Forelimb muscle (tissue), 1 donor: ENCODE measurements around the gene NFKBIB. TPM values are rescaled to one million over a fixed set of nuclear protein-coding genes. Genes with fewer than 3 reads are reported as not detected.
"Not testable (repeated sequence)": the region's sequence is repeated elsewhere in the genome, so short reads cannot be mapped to it uniquely, and the experiment has no call there.

Experiments
- DNase-seq: peaks from one replicate; pipeline ENCODE4 v3.0.0-alpha.2; 2013; ENCODE audit warnings: low read depth
- polyA plus RNA-seq: library from polyadenylated mRNA; unstranded; fragments of 120-200 nt; gene quantifications from one replicate; pipeline ENCODE4 v1.2.1, GENCODE V29; 2013; ENCODE audit not compliant: insufficient read length

The NFKBIB gene
- polyA plus RNA-seq, 1 donor = 9.6 TPM

DNA sequence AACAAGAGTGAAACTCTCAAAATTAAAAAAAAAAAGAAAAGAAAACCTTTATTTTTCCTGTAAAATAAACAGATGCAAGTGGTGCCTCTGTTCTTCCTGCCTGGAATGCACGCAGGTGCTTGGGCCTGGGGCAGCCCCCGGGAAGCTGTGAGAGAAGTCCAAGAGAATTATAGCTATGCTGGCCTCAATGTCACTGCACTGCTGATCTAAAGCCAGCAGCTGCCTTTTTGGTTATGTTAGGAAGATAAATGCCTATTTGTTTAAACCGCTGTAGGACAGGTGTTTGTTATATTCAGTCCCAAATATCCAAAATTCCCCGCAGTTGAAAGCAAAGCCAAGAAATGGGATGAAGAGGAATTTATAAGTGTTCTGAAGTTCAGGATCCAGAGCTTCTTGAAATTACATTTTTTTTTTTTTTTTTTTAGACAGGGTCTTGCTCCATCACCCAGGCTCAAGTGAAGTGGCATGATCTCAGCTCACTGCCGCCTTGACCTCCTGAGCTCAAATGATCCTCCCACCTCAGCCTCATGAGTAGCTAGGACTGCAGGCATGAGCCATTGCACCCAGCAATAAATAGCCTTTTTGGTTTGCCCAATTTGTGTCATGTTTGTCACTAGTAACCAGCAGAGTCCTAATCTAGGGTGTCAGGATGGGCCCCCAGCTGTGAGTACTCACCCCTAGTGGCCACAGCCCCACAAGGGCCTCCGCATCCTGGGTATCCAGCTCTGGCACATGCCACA, 23.9 kb upstream of the NFKBIB start:
- DNase-seq = no peak

DNA sequence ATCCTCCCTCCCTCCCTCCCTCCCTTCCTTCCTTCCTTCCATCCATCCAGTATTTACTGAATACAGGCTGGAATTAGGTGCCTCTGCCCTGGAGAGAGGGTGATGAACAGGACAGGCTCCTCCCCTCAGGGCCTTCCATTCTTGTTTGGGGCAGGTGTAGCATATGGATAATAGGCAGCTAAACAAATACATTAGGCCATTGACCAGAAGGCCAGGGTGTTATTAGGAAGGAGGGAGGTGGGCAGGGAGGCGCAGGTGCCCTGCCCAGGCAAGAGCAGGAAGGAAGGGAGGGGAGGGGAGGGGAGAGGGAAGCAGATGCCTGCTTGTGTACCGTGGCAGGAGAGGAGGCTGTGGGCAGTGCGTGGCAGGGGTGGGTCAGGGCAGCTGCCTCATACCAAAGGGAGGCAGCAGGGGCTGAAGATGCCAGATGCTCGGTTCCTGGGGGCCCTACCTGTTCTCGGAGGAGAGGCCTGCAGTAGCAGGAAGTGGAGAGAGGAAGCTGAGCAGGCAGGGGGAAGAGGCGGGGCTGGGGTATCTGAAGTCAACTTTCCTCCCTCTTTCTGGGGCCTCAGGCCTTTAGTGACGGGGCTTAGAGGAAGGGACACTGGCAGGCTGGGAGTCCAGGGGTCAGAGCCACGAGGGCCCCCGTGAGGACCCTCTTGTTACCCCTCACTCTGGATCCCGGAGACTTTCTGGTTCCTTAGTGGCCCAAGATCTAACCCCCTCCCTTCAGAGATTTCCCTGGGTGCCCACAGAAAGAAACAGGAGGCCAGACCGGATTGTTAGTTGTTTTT, 21.8 kb upstream of the NFKBIB start, which contains the start of gene RINL:
TSS of gene RINL (minus strand) at position 495 of the 794 bp plus-strand sequence. CDS start 1,533 bp downstream, outside the sequence.
- no peak for DNase-seq

DNA sequence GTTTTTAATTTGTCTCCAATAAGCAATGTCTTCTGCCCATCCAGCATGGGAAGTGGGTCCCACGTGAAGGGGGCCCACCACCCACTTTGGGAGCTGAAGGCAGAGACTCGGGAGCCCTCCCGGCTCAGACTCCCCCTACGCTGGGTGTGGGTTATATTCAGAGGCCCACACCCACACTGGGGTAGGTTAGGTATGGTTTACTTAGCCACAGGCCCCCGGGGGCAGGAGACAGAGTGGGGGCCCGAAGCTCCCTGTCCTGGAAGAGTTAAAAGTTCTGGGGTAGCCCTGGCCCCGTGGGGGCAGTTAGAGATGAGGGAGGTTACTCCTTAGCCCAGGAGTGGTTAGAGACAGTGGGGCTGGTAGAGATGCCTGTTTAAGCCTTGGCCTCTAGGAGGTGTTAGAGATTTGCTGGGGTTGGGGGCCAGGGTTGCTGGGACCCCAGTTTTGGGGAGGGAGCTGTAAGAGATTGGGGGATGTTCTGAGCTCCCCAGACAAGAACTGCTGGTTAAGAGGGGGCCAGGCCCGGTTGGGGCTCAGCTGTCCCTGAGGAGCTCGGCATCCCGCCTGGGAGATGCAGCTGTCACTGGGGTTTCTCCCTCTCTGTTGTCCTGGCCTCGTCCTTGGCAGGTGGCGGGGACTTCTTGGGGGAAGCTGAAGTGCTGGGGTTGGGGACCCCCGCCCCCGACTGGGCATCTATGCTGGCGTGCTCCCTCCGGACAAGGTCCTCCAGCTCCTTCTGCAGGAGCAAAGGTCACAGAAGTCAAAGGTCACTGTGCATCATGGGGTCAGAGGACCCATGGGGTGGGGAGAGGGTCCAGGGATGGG, 21.0 kb upstream of the NFKBIB start:
- DNase-seq = no peak

DNA sequence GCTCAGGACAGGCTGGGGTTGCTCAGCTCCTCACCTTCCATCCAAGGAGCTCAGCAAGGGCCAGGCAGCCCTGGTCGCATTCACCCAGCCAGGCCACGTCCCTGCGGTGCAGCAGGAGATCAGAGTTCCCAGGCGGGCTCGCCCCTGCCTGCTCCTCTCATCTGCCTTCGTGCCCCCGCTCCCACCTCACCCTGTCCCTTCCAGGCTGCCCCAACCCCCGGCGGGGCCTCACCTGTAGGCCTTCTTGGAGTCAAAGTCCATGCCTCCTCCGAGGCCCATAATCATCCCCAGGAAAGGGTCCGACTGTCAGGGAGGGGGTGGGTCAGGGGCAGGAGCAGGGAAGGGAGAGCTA, 20.4 kb upstream of the NFKBIB start:
- no peak for DNase-seq

DNA sequence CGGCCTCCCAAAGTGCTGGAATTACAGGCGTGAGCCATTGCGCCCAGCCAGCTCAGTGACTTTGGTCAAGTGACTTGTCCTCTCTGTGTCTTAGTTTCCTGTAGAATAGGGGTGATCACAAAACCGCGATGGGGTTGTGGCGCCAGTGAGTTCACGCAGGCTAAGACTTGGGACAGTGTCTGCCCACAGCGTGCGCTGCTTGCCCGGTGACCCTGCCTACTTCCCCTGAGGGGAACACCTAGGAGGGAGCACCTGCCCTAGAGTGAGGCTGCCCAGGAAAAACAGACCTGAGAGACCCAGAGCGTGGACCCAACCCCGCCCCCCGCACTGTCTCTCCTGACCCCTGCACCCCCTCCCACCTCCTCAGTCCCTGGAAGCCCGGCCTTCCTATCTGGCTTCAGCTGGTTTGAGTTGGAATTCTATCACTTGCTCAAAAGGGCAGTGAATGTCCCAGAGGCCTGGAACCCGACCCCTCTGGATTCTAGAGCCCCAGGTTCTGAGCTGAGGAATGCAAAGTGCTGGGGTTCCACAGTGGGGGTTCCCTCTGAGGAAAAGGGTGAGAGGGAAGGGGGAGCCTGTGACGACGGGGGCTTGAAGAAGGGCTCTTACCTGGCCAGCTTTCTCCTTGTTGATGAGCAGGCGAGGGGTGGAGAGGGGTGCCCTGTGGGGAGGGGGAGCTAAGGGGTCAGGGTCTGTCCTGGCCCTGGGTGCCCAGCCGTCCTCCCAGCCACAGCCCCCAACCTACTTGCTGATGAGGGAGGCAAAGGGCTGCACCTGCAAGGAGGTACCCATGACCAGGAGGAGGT, 19.5 kb upstream of the NFKBIB start:
- DNase-seq = no peak

DNA sequence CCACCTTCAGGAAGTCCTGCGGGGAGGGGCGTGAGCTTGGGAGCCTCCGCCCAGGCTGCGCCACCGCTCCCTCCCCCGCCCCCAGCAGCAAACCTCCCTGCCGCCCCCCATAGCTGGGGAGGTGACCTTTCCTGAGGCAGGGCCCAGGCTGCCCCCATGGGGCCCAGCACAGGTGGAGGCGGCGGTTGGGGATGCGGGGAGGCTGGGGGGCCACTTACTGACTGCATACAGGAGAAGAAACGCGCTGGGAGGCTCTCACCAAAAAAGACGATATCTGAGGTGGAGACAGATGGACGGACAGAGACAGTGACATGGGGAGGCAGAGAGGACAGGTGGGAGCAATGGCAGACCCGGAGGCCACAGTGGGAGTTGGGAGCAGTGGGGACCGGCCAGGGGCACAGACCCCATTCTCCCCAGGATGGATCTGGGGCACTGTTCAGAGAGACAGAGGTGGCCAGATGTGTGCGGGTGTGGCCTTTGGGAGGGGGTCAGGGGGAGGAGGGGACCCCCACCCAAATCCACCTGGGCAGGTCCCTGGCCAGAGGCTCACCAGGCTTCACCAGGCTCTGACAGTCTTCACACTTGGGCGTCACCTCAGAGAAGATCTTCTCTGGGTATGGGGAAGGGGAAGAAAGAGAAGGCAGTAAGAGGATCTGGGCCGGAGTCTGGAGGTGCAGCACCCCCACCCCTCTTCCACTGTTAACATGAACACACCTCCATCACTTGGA, 18.7 kb upstream of the NFKBIB start:
- no peak for DNase-seq

DNA sequence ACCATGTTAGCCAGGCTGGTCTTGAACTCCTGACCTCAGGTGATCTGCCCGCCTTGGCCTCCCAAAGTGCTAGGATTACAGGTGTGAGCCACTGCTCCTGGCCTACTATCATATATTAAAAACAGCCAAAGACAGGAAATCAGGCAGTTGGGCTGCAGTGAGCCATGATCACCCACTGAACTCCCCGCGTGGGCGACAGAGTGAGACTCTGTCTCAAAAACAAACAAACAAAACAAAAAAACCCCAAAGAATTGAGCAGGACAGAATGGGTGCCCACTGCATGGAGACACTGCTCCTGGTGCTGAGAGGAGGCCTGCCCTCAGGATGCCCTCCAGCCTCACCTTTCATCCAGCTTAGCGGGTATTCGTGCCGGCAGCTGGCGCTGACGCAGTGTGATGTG, 16.5 kb upstream of the NFKBIB start:
- DNase-seq = no peak

DNA sequence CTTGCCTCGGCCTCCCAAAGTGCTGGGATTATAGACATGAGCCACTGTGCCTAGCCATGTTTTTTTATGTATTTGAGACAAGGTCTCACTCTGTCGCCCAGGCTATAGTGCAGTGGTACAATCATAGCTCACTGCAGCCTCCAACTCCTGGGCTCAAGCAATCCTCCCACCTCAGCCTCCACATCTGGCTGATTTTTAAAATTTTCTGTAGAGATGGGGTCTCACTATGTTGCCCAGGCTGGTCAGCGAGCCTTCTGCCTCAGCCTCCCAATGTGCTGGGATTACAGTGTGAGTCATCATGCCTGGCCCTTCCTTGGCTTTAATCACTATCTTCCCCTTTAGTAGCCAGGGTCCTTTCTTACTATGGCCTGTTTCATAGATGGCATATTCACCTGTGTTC, 15.1 kb upstream of the NFKBIB start:
- not testable (repeated sequence) for DNase-seq

DNA sequence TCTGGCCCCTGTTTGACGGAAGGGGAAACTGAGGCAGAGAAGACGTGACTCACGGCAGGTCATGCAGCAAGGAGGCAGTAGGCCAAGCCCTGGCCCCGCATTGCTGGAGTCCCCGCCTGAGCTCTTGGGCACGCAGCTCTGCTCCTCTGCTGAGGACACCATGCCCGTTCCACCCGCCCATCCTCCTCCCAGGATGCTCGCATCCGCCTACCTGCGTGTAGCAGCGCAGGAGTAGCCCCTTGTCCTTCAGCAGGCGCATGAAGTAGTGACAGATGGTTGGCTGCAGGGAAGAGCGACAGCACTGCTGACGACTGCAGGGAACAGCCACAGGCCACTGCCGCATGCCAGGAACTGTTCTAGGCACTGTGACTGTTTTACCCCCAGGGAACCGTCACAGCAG, 10.9 kb upstream of the NFKBIB start:
- DNase-seq = no peak

DNA sequence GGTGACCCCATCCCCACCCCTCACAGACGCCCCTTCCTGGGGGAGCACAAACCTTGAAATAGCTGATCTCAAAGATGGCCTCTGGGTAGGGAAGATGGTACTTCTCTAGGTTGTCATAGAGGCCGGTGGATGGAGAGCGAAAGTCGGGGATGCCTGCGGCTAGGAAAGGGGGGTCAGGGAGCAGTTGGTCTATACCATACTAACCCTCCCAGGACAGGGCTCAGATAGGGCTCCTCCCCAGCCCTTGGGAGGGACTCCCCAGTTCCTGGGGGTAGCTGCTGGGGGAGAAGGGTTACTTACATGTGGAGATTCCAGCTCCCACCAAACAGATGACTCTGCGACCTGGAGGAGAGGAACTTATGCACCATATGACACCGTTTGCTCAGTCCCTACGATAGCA, 10.0 kb upstream of the NFKBIB start:
- no peak for DNase-seq

DNA sequence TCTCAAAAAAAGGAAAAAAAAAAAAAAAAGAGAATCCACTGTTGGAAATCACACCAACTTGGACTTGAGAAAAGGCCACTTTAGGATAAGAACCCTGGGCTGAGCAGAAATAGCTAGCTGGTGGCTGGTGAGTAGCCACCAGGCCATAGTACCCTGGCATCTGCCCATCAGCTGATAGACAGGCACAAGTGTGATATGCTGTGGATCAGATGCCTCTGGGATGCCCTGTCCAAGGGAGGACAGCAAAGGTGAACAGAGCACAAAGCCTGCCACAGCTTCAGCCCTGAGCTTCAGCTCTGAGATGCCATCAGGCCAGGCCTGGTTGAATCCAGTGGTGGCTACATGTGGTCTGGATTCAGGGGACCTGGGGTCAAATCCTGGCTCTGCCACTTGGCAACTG, 9.1 kb upstream of the NFKBIB start:
- no peak for DNase-seq

DNA sequence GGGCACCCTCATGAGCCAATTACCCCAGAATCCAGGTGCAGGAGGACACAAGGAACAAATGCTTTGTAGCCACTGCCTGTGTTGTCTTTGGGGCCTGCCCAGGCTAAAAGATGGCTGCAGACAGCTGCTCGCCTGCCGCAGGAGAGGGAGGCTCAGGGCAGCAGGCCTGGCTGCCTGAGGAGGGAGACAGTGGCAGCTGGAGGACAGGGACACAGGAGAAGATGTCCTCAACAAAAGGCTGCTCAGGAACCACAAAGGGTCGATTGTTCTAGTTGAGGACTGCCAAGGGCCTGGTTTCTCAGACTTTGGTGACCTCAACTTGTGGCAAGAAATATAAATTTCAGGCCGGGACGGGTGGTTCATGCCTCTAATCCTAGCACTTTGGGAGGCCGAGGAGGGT, 8.0 kb upstream of the NFKBIB start:
- DNase-seq = no peak

DNA sequence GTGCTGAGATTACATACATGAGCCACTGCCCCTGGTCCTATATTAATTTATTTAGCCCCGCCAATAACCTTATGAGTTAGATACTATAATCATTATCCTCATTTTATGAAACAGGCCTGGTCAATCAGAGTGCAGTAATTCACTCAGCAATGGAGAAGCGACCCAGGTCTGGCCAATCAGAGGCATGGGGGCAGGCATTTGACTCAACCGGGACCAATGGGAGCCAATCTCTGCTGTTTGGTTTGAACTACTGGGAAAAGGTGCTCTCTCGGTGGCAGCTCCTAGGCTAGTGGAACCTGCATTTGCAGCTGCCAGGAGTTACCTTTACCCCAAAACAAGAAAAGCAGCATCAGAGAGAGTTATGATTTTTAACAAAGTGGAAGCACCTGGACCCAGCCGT, 6.9 kb upstream of the NFKBIB start:
- no peak for DNase-seq

DNA sequence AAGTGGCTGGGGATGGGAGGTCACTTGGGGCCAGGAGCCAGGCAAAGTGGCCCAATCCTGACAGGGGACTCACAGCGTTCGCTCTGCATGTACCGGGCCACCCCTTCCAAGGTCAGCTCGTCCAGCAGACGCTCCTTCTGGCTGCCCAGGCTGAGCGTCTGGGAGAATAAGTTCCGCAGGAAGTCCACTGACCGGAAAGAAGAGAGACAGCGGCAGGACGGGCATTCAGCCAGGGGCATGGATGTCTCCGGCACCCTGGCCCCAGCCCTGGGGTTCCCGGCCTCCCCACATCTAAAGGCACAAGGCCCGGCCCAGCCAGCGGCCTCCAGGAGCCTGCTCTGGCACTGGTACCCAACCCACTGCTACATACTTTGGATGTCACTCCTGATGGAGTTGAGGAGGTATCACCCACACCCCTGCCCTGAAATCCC, 6.4 kb upstream of the NFKBIB start:
- DNase-seq = no peak

DNA sequence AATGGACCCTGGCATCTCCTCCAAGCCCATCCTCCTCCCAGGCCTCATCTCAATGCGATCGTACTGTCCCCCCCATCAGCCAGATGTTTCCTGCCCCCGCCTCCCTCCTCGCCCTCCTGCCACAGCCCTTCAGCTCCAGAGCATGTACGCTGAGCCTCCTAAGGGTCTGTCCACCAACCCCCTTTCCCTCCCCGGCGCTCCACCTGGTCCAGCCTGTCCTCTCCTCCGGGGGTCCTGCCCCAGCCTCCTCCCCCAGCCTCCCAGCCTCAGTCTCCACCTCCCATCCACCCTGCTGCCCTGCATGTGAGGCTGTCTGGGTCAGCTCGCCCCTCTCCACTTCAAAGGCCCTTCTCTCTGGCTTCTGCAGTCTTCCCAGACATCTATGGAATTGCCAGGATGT, 4.8 kb upstream of the NFKBIB start:
- DNase-seq = no peak

DNA sequence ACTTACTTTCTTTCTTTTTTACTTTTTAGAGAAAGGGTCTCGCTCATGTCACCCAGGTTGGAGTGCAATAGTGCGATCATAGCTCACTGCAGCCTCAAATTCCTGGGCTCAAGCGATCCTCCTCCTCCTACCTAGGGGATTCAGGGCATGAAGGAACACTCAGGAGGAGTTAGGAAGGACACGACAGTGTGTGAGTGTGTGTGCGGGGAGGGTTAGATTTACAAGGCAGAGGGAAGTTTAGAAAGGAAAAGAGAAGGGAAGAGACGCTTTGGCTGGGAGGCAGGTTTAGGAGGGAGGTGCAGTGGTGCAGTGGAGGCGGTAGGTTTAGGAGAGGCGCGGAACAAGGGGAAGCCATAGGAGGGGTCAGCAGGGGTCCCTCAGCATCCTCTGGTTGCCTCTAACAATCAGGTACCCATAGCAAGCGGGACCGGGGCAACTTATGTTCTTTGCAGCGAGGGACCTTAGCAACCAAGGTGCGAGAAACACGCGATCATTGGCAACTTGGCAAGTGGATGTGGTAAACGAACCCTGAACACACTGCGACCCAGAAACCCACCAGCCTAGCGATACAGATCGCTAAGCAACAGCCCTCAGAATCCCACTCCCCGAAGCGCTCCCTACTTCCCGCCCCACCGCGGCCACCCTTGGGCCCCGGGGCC, 852 bp upstream of the NFKBIB start:
- DNase-seq = no peak

DNA sequence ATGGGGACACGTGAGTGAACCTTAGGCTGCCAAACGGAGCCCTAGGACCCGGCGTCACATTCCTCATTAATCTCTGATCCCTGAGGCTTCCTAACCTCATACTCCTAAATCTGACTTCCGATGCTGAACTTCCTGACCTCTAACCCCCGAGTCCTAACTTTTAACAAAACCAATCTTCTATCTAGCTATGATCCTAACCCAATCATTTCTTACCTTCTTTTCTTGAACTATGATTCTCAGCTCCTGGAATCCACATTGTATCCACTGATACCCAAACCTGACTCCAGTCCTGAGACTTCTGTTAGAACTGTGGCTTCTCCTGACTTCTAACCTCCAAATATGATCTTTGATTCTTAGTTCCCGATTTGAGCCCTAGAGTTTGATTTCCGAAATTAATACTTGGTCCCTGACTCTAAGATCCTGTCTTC, 447 bp downstream of the NFKBIB start:
- no peak for DNase-seq

DNA sequence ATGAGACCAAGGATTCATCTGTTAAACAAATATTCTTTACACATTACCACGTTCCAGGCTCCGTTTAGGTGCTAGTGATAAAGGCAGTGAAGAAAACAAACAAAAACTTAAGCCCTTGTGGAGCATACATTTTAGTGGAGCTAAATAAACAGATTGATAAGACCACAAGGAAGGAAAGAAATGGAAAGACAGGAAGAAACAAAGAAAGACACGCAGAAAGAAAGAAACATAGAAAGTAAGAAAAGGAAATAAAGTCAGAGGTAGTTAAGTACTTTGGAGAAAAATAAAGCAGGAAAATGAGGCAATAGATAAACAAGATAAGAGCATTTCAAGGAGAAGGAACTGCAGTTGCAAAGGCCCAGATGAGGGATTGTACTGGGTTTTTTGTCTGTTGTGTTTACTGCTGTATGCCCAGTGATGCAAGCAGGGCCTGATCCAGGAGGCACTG, 998 bp downstream of the NFKBIB start:
- no peak for DNase-seq

DNA sequence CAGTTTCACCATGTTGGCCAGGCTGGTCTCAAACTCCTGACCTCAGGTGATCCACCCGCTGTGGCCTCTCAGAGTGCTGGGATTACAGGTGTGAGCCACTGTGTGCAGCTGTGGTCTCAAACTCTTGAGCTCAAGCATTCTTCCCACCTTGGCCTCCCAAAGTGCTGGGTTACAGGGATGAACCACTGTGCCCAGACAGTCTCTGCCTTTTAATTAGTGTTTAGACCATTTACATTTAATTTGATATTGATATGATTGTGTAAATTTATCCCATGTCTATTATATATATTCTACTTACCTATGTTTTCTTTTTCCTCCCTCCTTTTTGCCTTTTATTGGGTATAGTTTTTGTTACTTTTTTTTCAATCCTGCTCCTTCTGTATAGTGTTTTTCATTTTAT, 1.9 kb downstream of the NFKBIB start:
- DNase-seq = no peak
